Breast epithelium (tissue), 4 donors: ENCODE data around the gene GRK5. TPM values are rescaled to one million over a fixed set of nuclear protein-coding genes. Genes with fewer than 3 reads are reported as not detected.
A peak's percentile ranks its signal among the peaks of the same experiment; 100 is the strongest.

Experiments used
- DNase-seq, 2 donors: peaks; one replicate each; pipeline ENCODE4 v3.0.0-alpha.2; 2019; ENCODE audit warnings: low spot score in 2 of 2
- H3K27ac ChIP-seq, 2 donors: fragments of 200-600 bp; sonication (generic) in 1 of 2; one replicate each; pipeline ENCODE4 v1.5.1; 2016 to 2019; ENCODE audit warnings: mild to moderate bottlenecking in 1 of 2
- H3K27me3 ChIP-seq, 2 donors: fragments of 200-600 bp; sonication (generic) in 1 of 2; one replicate each; pipeline versions ENCODE4 v1.5.1 to v1.6.0; 2017 to 2019; ENCODE audit warnings: control low read depth in 1 of 2, mild to moderate bottlenecking in 1 of 2
- H3K36me3 ChIP-seq: fragments of 200-600 bp; one replicate; pipeline ENCODE4 v1.5.1; 2019
- H3K4me1 ChIP-seq, 2 donors: fragments of 200-600 bp; sonication (generic); one replicate each; pipeline ENCODE4 v1.5.1; 2016 to 2019; ENCODE audit warnings: control low read depth in 1 of 2
- H3K4me3 ChIP-seq, 3 donors: fragments of 200-600 bp; sonication (generic); 1 replicate in 2 of 3; 2 replicates in 1 of 3; pipeline ENCODE4 v1.5.1; 2016 to 2019; ENCODE audit warnings: mild to moderate bottlenecking in 3 of 3, moderate library complexity in 2 of 3
- H3K9me3 ChIP-seq, 2 donors: fragments of 200-600 bp; sonication (generic) in 1 of 2; one replicate each; pipeline ENCODE4 v1.5.1; 2016 to 2019; ENCODE audit warnings: control low read depth in 1 of 2
- POLR2A ChIP-seq: fragments of 450-650 bp; IDR thresholded peaks from one replicate; pipeline ENCODE4 v1.6.1; 2016; ENCODE audit warnings: antibody characterized with exemption, mild to moderate bottlenecking, moderate library complexity
- POLR2AphosphoS5 ChIP-seq, 3 donors: sonication (generic); formaldehyde crosslinking; IDR thresholded peaks; one replicate each; pipeline ENCODE4 v1.6.1; 2017; ENCODE audit warnings: antibody characterized with exemption in 3 of 3
- intact Hi-C: fragments of 100-400 bp; cut with DNase I; formaldehyde crosslinking; loops from one replicate; pipeline ENCODE4 v1.15.1; 2023; ENCODE audit warnings: low total_unique reads
- total RNA-seq, 3 donors: library from RNA; depleted of rRNA; stranded (reverse); fragments of >200 nt; gene quantifications; one replicate each; pipeline ENCODE4 v1.1.0, GENCODE V29; 2016
- TF ChIP-seq, protein P1 (sequence below), 3 donors: fragments of 450-650 bp; IDR thresholded peaks; one replicate each; pipeline ENCODE4 v1.5.1; 2016 to 2017; ENCODE audit warnings: antibody characterized with exemption in 3 of 3, mild to moderate bottlenecking in 3 of 3, moderate library complexity in 3 of 3

The GRK5 gene
- total RNA-seq, 3 donors from 2014 or later = 14.9 to 20.6 (median 15.2) TPM

DNA sequence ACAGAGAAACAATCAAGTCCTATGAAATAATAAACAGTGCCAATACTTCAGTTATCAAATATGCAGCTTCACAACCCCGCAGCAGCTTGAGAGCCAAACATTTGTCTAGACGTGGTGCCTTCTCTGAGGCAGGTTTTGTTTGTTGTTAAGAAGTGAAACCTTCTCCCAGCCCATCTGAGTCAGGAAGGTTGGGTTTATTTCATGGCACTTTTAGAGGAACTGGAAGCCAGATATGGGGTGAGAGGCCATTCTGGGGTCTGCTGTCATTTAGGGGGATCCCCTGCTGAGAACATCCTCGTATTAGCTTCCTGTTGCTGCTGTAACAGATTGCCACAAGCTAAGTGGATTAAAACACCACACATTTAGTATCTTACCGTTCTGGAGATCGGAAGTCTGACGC, 113.6 kb downstream of the GRK5 start:
- DNase-seq = no peak
- Histone ChIP-seq H3K36me3 (no peaks in the 10 kb centered on the region), H3K4me3 (no peak overlapping the region), H3K4me1 (no peaks in the 10 kb centered on the region), H3K27me3 (no peaks in the 10 kb centered on the region), H3K27ac (no peak overlapping the region), H3K9me3 (no peaks in the 10 kb centered on the region)
- TF ChIP-seq, protein P1, sequence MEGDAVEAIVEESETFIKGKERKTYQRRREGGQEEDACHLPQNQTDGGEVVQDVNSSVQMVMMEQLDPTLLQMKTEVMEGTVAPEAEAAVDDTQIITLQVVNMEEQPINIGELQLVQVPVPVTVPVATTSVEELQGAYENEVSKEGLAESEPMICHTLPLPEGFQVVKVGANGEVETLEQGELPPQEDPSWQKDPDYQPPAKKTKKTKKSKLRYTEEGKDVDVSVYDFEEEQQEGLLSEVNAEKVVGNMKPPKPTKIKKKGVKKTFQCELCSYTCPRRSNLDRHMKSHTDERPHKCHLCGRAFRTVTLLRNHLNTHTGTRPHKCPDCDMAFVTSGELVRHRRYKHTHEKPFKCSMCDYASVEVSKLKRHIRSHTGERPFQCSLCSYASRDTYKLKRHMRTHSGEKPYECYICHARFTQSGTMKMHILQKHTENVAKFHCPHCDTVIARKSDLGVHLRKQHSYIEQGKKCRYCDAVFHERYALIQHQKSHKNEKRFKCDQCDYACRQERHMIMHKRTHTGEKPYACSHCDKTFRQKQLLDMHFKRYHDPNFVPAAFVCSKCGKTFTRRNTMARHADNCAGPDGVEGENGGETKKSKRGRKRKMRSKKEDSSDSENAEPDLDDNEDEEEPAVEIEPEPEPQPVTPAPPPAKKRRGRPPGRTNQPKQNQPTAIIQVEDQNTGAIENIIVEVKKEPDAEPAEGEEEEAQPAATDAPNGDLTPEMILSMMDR (IDR thresholded peaks at IDR 0.05) = no peak
- TF ChIP-seq POLR2AphosphoS5 (IDR thresholded peaks at IDR 0.05) (no peak), POLR2A (no peak)
- intact Hi-C loops = loop anchor here (1.0 kb wide), 1 partner anchor 62 kb away; no protein-coding TSS in a partner anchor

DNA sequence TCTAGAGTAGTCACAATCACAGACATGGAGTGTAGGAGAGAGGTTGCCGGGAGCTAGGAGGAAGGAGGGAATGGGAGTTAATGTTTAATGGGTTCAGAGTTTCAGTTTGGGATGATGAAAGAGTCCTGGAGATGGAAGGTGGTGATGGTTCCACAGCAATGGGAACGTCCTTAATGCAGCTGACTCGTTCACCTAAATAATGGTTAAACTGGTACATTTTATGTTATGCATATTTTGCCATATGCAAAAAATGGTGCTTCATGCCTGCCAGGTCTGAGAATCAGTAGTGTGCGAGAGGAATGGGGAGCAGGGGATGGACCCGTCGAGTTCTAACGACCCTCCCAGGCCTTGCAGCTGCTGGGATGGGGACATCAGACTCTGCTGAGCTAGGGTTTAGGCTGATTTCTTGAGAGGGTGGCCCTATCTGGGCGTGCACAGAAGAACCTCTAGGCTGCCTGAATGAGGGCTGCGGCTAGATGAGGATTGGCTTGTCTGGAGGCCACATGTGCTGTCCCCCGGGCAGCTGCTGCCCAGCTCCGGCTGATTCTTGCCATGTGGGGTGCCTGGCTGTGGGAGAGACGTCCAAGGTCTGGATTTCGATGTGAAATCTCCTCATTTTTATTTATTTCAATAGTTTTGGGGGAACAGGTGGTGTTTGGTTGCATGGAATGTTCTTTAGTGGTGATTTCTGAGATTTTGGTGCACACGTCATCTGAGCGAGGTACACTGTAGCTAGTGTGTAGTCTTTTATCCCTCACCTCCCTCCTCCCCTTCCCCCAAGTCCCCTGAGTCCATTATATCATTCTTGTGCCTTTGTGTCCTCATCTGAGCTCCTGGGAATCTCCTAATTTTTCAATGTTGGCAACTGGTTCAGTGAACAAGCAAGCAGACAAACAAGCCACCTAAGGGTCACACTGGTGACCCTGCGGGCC, 116.0 kb downstream of the GRK5 start:
- TF ChIP-seq POLR2AphosphoS5 (IDR thresholded peaks at IDR 0.05) = no peak
- no peak for TF ChIP-seq POLR2A
- TF ChIP-seq, protein P1 (IDR thresholded peaks at IDR 0.05) = no peak
- no peaks in the 10 kb centered on the region for H3K4me1 ChIP-seq
- intact Hi-C loops = no loop called here
- no peak for DNase-seq
- H3K27me3 ChIP-seq = no peaks in the 10 kb centered on the region
- H3K27ac ChIP-seq = no peak overlapping the region
- no peak overlapping the region for H3K4me3 ChIP-seq
- no peaks in the 10 kb centered on the region for H3K9me3 ChIP-seq
- H3K36me3 ChIP-seq = no peaks in the 10 kb centered on the region

DNA sequence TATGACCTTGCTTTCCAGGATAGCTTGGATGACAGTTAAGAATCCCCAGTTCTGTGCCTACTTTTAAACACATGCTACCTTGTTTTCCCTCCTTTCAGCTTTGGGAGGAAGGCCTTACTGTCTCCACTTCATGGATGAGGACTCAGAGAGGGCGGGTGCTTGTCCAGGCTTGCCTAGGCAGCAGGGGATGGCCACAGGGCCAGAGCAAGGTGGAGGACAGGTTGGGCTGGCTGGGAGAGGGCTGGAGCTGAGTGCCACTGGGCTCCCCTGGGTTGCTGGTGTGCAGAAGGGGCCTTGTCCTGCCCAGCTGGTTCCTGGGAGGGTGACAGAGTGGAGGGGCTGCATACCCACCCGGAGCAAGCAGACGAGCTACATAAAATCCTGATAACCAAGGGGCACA, 117.8 kb downstream of the GRK5 start:
- no peak overlapping the region for H3K27ac ChIP-seq
- no peak for DNase-seq
- TF ChIP-seq POLR2AphosphoS5 (IDR thresholded peaks at IDR 0.05) (no peak), POLR2A (no peak)
- TF ChIP-seq, protein P1 (IDR thresholded peaks at IDR 0.05) = no peak
- intact Hi-C loops = loop anchor here (5.0 kb wide), 1 partner anchor 763 kb away; no protein-coding TSS in a partner anchor
- H3K4me3 ChIP-seq = no peak overlapping the region
- H3K4me1 ChIP-seq = no peaks in the 10 kb centered on the region
- H3K9me3 ChIP-seq = no peaks in the 10 kb centered on the region
- no peaks in the 10 kb centered on the region for H3K36me3 ChIP-seq
- H3K27me3 ChIP-seq = no peaks in the 10 kb centered on the region

DNA sequence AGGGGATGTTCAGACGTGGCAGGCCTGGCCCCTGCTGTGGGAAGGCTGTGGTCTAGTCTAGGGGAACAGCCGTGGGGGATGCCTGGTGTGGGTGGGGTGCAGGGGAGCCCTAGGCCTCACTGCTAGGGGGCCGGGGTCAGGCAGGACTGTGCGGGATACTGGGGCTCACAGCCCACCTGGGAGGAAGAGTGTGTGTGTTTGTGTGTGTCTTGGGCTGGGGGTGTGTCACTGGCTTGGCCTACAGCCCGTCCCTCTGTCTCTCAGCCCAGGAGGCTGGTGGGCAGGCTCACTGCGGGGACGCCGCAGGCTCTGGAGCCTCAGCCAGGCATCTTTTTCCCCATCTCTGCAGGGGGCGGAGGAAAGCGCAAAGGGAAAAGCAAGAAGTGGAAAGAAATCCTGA, 118.8 kb downstream of the GRK5 start:
- no peaks in the 10 kb centered on the region for H3K36me3 ChIP-seq
- H3K9me3 ChIP-seq = no peaks in the 10 kb centered on the region
- no peak overlapping the region for H3K4me3 ChIP-seq
- TF ChIP-seq POLR2AphosphoS5 (IDR thresholded peaks at IDR 0.05) = no peak
- TF ChIP-seq, protein P1 (IDR thresholded peaks at IDR 0.05) = no peak
- no peak for TF ChIP-seq POLR2A
- no peak overlapping the region for H3K27ac ChIP-seq
- no peaks in the 10 kb centered on the region for H3K4me1 ChIP-seq
- H3K27me3 ChIP-seq = no peaks in the 10 kb centered on the region
- intact Hi-C loops = loop anchor here (5.0 kb wide), 1 partner anchor 764 kb away; no protein-coding TSS in a partner anchor
- no peak for DNase-seq

DNA sequence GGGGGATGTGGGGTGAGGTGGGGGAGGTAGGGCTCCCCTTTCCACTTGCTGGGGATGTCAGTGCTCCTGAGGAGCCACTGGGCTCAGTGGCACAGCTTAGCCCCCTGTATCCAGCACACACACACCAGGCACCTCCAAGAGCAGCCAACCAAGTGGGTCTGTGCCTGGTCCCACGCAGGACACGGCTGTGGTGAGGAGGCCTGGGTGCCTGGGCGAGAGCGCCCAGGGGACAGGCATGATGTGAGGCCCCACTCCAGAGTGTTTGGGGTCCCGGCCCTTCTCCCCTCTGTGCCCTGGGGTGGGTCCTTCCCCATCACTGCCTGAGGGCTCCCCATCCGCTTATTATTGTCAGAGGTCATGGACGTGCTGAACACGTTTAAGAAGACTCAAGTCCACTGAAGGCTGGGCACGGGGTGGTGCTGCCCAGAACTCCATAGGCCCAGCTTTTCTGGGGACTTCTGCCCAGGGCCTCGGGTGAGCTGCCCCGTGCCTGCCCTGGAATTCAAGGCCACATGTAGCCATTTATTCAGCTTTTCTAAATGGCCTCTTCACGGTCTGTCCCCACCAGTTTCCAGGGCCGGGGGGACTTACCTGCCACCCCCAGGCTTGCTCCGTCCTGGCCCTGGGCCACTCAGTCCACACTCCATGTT, 119.8 kb downstream of the GRK5 start:
- DNase-seq = no peak
- no peaks in the 10 kb centered on the region for H3K27me3 ChIP-seq
- no peak for TF ChIP-seq POLR2A
- TF ChIP-seq POLR2AphosphoS5 (IDR thresholded peaks at IDR 0.05) = no peak
- TF ChIP-seq, protein P1 (IDR thresholded peaks at IDR 0.05) = no peak
- no peaks in the 10 kb centered on the region for H3K4me1 ChIP-seq
- H3K36me3 ChIP-seq = no peaks in the 10 kb centered on the region
- H3K9me3 ChIP-seq = no peaks in the 10 kb centered on the region
- H3K27ac ChIP-seq = peak overlapping the region in 1 of 2 donors; percentile 3
- no peak overlapping the region for H3K4me3 ChIP-seq
- intact Hi-C loops = loop anchor here (5.0 kb wide), 1 partner anchor 765 kb away; no protein-coding TSS in a partner anchor
